Stomach smooth muscle (tissue), 2 donors: ENCODE data around the gene SMARCA4.
"Not testable (repeated sequence)": the region's sequence is repeated elsewhere in the genome, so short reads cannot be mapped to it uniquely, and the experiment has no call there.

Experiments
- H3K27ac ChIP-seq: one replicate; pipeline ENCODE4 v1.7.0; 2013; ENCODE audit warnings: mild to moderate bottlenecking, low read length, inconsistent platforms
- H3K27me3 ChIP-seq, 2 donors: one replicate each; pipeline ENCODE4 v1.7.0; 2013; ENCODE audit warnings: low read length in 2 of 2; ENCODE audit not compliant: insufficient read depth in 2 of 2, control insufficient read depth in 1 of 2
- H3K36me3 ChIP-seq, 2 donors: one replicate each; pipeline ENCODE4 v1.7.0; 2013; ENCODE audit warnings: low read length in 2 of 2; ENCODE audit not compliant: control insufficient read depth in 2 of 2, insufficient read depth in 2 of 2
- H3K4me1 ChIP-seq: one replicate; pipeline ENCODE4 v1.7.0; 2013; ENCODE audit warnings: low read length; ENCODE audit not compliant: control insufficient read depth, insufficient read depth
- H3K4me3 ChIP-seq, 2 donors: one replicate each; pipeline ENCODE4 v1.7.0; 2013; ENCODE audit warnings: low read length in 2 of 2
- H3K9ac ChIP-seq, 2 donors: one replicate each; pipeline ENCODE4 v1.7.0; 2013; ENCODE audit warnings: low read length in 2 of 2, mild to moderate bottlenecking in 1 of 2
- H3K9me3 ChIP-seq, 2 donors: one replicate each; pipeline ENCODE4 v1.7.0; 2013; ENCODE audit warnings: low read length in 2 of 2; ENCODE audit not compliant: control insufficient read depth in 2 of 2
- donor health status: healthy.
- donor health status: Pancreatic carcinoma.

SMARCA4 gene

DNA sequence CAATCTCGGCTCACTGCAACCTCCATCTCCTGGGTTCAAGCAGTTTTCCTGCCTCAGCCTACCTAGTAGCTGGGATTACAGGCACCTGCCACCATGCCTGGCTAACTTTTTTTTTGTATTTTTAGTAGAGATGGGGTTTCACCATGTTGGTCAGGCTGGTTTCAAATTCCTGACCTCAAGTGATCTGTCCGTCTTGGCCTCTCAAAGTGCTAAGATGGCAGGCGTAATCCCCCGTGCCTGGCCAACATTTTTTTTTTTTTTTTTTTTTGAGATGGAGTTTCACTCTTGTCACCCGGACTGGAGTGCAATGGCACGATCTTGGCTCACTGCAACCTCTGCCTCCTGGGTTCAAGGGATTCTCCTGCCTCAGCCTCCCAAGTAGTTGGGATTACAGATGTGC, 31.3 kb downstream of the SMARCA4 start:
- not testable (repeated sequence) for H3K27me3 ChIP-seq, H3K9me3 ChIP-seq, H3K4me1 ChIP-seq, H3K4me3 ChIP-seq, H3K27ac ChIP-seq, H3K9ac ChIP-seq
- peaks cover 39 to 54% of the 10 kb centered on the region in 2 donors for H3K36me3 ChIP-seq

- Histone ChIP-seq H3K27ac (no peak overlapping the region), H3K9me3 (no peaks in the 10 kb centered on the region), H3K27me3 (no peaks in the 10 kb centered on the region), H3K4me3 (no peak overlapping the region), H3K9ac (no peak overlapping the region), H3K4me1 (no peaks in the 10 kb centered on the region), H3K36me3 (peaks cover 37 to 43% of the 10 kb centered on the region in 2 donors)
Measured at GRCh38 chr19:10995926-10996600, 35.2 kb downstream of the SMARCA4 start.

DNA sequence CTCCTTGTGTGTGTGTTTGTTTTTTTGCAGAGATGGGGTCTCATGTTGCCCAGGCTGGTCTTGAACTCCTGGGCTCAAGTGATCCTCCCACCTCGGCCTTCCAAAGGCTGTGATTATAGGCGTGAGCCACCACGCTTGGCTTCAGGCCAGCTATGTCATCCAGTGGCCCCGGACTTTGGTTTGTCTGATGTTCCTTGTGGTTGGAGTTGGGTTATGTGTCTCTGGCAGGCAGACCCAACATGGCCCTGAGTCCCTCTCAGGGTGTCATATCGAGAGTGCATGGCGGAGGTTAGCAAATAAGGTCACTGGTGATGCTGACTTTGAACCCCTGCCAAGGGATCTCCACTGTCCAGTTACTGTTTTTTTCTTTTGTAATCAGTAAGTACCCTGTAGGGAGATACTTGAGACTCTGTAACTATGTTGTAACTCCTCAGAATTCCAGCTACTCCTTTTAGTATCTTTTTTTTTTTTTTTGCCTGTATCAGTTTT, 37.3 kb downstream of the SMARCA4 start:
- Histone ChIP-seq H3K36me3 (peaks cover 34 to 42% of the 10 kb centered on the region in 2 donors), H3K27ac (no peak overlapping the region), H3K9ac (no peak overlapping the region), H3K4me1 (no peaks in the 10 kb centered on the region), H3K4me3 (no peak overlapping the region), H3K27me3 (no peaks in the 10 kb centered on the region), H3K9me3 (no peaks in the 10 kb centered on the region)

- Histone ChIP-seq H3K9me3 (no peaks in the 10 kb centered on the region), H3K9ac (no peak overlapping the region), H3K27me3 (no peaks in the 10 kb centered on the region), H3K4me1 (no peaks in the 10 kb centered on the region), H3K36me3 (peaks cover 39 to 45% of the 10 kb centered on the region in 2 donors), H3K27ac (no peak overlapping the region), H3K4me3 (no peak overlapping the region)
Measured at GRCh38 chr19:10998666-10999065, 37.8 kb downstream of the SMARCA4 start.

DNA sequence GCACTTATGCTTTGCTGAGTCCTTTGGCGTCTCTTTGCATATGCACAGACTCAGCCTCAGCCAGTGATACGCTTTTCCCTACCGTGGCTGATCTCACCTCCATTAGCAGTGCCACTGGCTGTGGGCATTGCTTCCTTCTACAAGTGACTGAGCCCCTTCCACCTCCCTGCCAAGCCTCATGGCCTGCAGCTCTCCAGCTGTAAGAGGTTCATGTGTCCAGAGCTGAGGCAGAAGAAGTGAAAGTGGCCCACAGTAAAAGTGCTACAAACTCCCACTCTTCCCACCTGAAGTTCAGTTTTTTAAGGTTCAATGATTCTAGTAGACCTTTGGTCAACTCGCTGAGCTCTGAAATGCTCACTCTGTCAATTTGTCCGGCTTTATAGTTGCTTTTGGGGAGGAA, 44.7 kb downstream of the SMARCA4 start:
- no peak overlapping the region for H3K9ac ChIP-seq

GRCh38 chr19:11007385-11007784, 46.6 kb downstream of the SMARCA4 start:
- no peaks in the 10 kb centered on the region for H3K9me3 ChIP-seq
- H3K9ac ChIP-seq = no peak overlapping the region
- H3K4me3 ChIP-seq = no peak overlapping the region
- H3K4me1 ChIP-seq = no peaks in the 10 kb centered on the region
- no peaks in the 10 kb centered on the region for H3K27me3 ChIP-seq
- H3K27ac ChIP-seq = no peak overlapping the region
- peaks cover 42 to 44% of the 10 kb centered on the region in 2 donors for H3K36me3 ChIP-seq

More for the DNA sequence above, 44.7 kb downstream of the SMARCA4 start:
- Histone ChIP-seq H3K9me3 (no peaks in the 10 kb centered on the region), H3K36me3 (peaks cover 33 to 34% of the 10 kb centered on the region in 2 donors), H3K27me3 (no peaks in the 10 kb centered on the region), H3K27ac (no peak overlapping the region), H3K4me1 (no peaks in the 10 kb centered on the region), H3K4me3 (no peak overlapping the region)

DNA sequence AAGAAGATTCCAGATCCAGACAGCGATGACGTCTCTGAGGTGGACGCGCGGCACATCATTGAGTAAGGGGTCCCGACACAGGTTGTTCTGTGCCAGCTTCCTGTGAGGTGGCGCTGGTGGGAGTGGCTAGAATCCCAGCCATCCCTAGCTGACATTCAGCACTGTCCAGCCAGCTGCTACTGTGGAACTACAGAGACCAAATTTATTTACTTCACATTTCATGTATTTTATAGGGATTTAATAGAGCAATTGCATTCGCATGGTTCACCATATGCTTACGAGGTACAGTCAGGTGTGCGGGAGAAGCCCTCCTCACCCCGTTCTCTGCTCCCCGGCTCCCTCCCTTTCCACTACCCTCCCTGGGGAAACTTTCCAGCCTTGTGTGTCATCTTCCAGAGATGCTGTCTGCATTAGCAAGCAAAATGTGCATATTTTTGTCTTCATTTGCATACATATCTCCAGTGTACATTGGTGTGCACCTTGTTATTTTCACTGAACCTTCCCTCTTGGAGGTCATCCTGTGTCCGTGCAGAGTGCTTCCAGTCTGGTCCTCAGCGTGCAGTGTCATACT, 47.2 kb downstream of the SMARCA4 start:
- Histone ChIP-seq H3K4me1 (no peaks in the 10 kb centered on the region), H3K4me3 (no peak overlapping the region), H3K27ac (no peak overlapping the region), H3K27me3 (no peaks in the 10 kb centered on the region), H3K9me3 (no peaks in the 10 kb centered on the region), H3K36me3 (peaks cover 45 to 48% of the 10 kb centered on the region in 2 donors), H3K9ac (no peak overlapping the region)

- Histone ChIP-seq H3K27me3 (no peaks in the 10 kb centered on the region), H3K36me3 (peaks cover 46 to 54% of the 10 kb centered on the region in 2 donors), H3K4me3 (no peak overlapping the region)
Measured at GRCh38 chr19:11010041-11010440, 49.2 kb downstream of the SMARCA4 start.

GRCh38 chr19:11012507-11012906, 51.7 kb downstream of the SMARCA4 start:
- Histone ChIP-seq H3K4me1 (no peaks in the 10 kb centered on the region), H3K9me3 (no peaks in the 10 kb centered on the region), H3K36me3 (peaks cover 54 to 61% of the 10 kb centered on the region in 2 donors), H3K4me3 (no peak overlapping the region), H3K27me3 (no peaks in the 10 kb centered on the region), H3K9ac (no peak overlapping the region), H3K27ac (no peak overlapping the region)

More at GRCh38 chr19:11010041-11010440, 49.2 kb downstream of the SMARCA4 start:
- Histone ChIP-seq H3K9ac (no peak overlapping the region), H3K27ac (no peak overlapping the region), H3K9me3 (no peaks in the 10 kb centered on the region), H3K4me1 (no peaks in the 10 kb centered on the region)

DNA sequence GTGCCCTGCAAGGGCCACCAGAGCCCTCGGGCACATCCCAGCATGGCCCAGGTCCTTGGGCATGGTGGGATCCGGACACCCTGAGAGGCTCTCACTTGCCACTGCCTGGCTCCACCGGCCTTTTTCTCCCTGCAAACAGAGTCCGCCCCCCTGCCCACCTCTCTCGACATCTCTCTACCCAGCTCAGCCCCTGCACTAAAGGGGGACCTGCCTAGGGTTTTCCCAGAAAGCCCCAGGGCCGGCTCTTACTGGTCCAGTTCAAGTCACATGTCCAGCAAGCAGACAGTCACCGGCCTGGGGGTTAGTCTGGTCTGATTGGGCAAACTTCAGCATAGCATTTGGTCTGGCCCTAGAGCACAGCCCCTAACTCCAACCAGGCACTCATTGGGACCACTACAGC, 52.9 kb downstream of the SMARCA4 start:
- no peaks in the 10 kb centered on the region for H3K4me1 ChIP-seq
- no peak overlapping the region for H3K4me3 ChIP-seq
- no peak overlapping the region for H3K9ac ChIP-seq
- H3K27me3 ChIP-seq = no peaks in the 10 kb centered on the region
- H3K36me3 ChIP-seq = peaks cover 51 to 59% of the 10 kb centered on the region in 2 donors
- no peaks in the 10 kb centered on the region for H3K9me3 ChIP-seq
- H3K27ac ChIP-seq = no peak overlapping the region

- peaks cover 51 to 65% of the 10 kb centered on the region in 2 donors for H3K36me3 ChIP-seq
- H3K27me3 ChIP-seq = no peaks in the 10 kb centered on the region
Measured at GRCh38 chr19:11014403-11014911, 53.6 kb downstream of the SMARCA4 start.

More at GRCh38 chr19:11014403-11014911, 53.6 kb downstream of the SMARCA4 start:
- Histone ChIP-seq H3K4me1 (no peaks in the 10 kb centered on the region), H3K9me3 (no peaks in the 10 kb centered on the region), H3K4me3 (no peak overlapping the region), H3K9ac (no peak overlapping the region), H3K27ac (no peak overlapping the region)
